Neural progenitor cell (in vitro differentiated cells): Measurements from ENCODE around the gene PBX3. TPM values are rescaled to one million over a fixed set of nuclear protein-coding genes. Genes with fewer than 3 reads are reported as not detected.

Experiments
- DNase-seq: peaks from one replicate; pipeline ENCODE4 v3.0.0-alpha.2; 2016; ENCODE audit warnings: low spot score
- H2AFZ ChIP-seq: fragments of 200-600 bp; sonication (generic); replicated peaks from 2 replicates; pipeline ENCODE4 v1.6.1; 2016; ENCODE audit warnings: antibody characterized with exemption
- H3F3A ChIP-seq: fragments of 200-600 bp; sonication (generic); 2 replicates; pipeline ENCODE4 v1.6.1; 2016; ENCODE audit warnings: antibody characterized with exemption, low read depth
- H3K27ac ChIP-seq: fragments of 200-600 bp; sonication (generic); 2 replicates; pipeline ENCODE4 v1.5.1; 2016; ENCODE audit warnings: mild to moderate bottlenecking
- H3K27me3 ChIP-seq: fragments of 200-600 bp; sonication (generic); 2 replicates; pipeline ENCODE4 v1.6.1; 2016; ENCODE audit warnings: mild to moderate bottlenecking, moderate library complexity
- H3K36me3 ChIP-seq: fragments of 200-600 bp; sonication (generic); 2 replicates; pipeline ENCODE4 v1.5.1; 2016
- H3K4me1 ChIP-seq: fragments of 200-600 bp; sonication (generic); 2 replicates; pipeline ENCODE4 v1.6.1; 2016; ENCODE audit warnings: mixed run types
- H3K4me2 ChIP-seq: fragments of 200-600 bp; sonication (generic); 2 replicates; pipeline ENCODE4 v1.6.1; 2016
- H3K4me3 ChIP-seq: fragments of 200-600 bp; sonication (generic); 2 replicates; pipeline ENCODE4 v1.5.1; 2016
- H3K79me2 ChIP-seq: fragments of 200-600 bp; sonication (generic); 2 replicates; pipeline ENCODE4 v1.6.1; 2016; ENCODE audit warnings: low read depth
- H3K9ac ChIP-seq: fragments of 200-600 bp; sonication (generic); 2 replicates; pipeline ENCODE4 v1.6.1; 2016
- H3K9me3 ChIP-seq: fragments of 200-600 bp; sonication (generic); 2 replicates; pipeline ENCODE4 v1.5.1; 2016; ENCODE audit warnings: low read depth
- H4K20me1 ChIP-seq: fragments of 200-600 bp; sonication (generic); 2 replicates; pipeline ENCODE4 v1.6.1; 2016; ENCODE audit warnings: low read depth
- H3K27ac Mint-ChIP-seq: 3 replicates; pipeline ENCODE4 v1.8.0; 2021; ENCODE audit warnings: mixed read lengths
- H3K27me3 Mint-ChIP-seq: 2 replicates; pipeline ENCODE4 v1.8.0; 2022; ENCODE audit warnings: low read depth, mild to moderate bottlenecking, inconsistent platforms, moderate library complexity, mixed read lengths; ENCODE audit not compliant: insufficient read depth
- H3K36me3 Mint-ChIP-seq: 3 replicates; pipeline ENCODE4 v1.8.0; 2021; ENCODE audit warnings: mixed read lengths
- H3K4me1 Mint-ChIP-seq: 3 replicates; pipeline ENCODE4 v1.8.0; 2021; ENCODE audit warnings: mixed read lengths
- H3K4me3 Mint-ChIP-seq: 3 replicates; pipeline ENCODE4 v1.8.0; 2021; ENCODE audit warnings: mild to moderate bottlenecking, moderate library complexity, mixed read lengths
- H3K9me3 Mint-ChIP-seq: 3 replicates; pipeline ENCODE4 v1.8.0; 2020; ENCODE audit warnings: mixed read lengths
- CTCF ChIP-seq: fragments of 200-600 bp; sonication (generic); IDR thresholded peaks from 2 replicates; pipeline ENCODE4 v1.5.1; 2017; ENCODE audit warnings: antibody characterized with exemption, mild to moderate bottlenecking
- EZH2 ChIP-seq: fragments of 200-600 bp; sonication (generic); IDR thresholded peaks from 2 replicates; pipeline ENCODE4 v1.6.1; 2017; ENCODE audit warnings: antibody characterized with exemption, mild to moderate bottlenecking, moderate library complexity
- EZH2phosphoT487 ChIP-seq: fragments of 200-600 bp; sonication (generic); IDR thresholded peaks from 2 replicates; pipeline ENCODE4 v1.6.1; 2017; ENCODE audit warnings: antibody characterized with exemption
- total RNA-seq: library from RNA; depleted of rRNA; stranded (reverse); fragments of >200 nt; gene quantifications from 2 replicates; pipeline ENCODE4 v1.2.3, GENCODE V29; 2015; ENCODE audit warnings: low replicate concordance

Gene PBX3
- total RNA-seq, 1 donor from 2014 or later: 99.5 TPM

DNA sequence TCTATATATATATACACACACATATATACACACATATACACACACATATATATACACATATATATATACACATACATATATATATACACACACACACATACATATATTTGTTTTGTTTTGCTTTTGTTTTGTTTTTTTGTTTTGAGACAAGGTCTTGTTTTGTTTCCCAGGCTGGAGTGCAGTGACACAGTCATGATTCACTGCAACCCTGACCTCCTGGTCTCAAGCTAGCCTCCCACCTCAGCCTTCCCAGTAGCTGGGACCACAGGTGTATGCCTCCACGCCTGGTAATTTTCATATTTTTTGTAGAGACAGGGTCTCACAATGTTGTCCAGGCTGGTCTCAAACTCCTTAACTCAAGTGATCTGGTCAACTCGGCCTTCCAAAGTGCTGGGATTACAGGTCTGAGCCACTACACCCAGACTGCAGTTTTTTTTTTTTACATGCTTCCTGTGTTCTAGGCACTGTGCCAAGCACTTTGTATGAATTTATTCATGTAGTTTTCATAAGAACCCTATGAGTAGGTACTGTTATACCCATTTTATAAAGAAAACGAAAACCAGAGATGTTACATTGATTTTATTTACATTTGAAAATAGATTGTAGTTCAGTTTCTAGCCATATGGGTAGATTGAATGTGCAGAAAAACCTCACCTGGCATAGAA is 120.7 kb downstream of the PBX3 start:
- Histone ChIP-seq H3K9me3 (no peaks in the 10 kb centered on the region), H3K79me2 (peaks cover 49% of the 10 kb centered on the region), H4K20me1 (peaks cover 12% of the 10 kb centered on the region), H3K9ac (no peak overlapping the region), H3K27me3 (no peaks in the 10 kb centered on the region), H3F3A (no peaks in the 10 kb centered on the region), H3K36me3 (no peaks in the 10 kb centered on the region), H3K4me3 (no peak overlapping the region), H3K4me1 (no peaks in the 10 kb centered on the region), H2AFZ (no peak overlapping the region), H3K27ac (no peak overlapping the region), H3K4me2 (no peak overlapping the region)
- TF ChIP-seq EZH2phosphoT487 (no peak), CTCF (no peak), EZH2 (no peak)
- H3K4me1 Mint-ChIP-seq: no peaks in the 10 kb centered on the region
- H3K9me3 Mint-ChIP-seq: no peaks in the 10 kb centered on the region
- no peaks in the 10 kb centered on the region for H3K36me3 Mint-ChIP-seq
- H3K27me3 Mint-ChIP-seq: no peaks in the 10 kb centered on the region
- H3K27ac Mint-ChIP-seq: no peak overlapping the region
- no peak overlapping the region for H3K4me3 Mint-ChIP-seq
- DNase-seq: no peak

- Histone ChIP-seq H3K27ac (no peak overlapping the region), H3K4me3 (no peak overlapping the region), H2AFZ (no peak overlapping the region), H3K4me1 (peaks cover 4% of the 10 kb centered on the region), H3K4me2 (no peak overlapping the region), H3F3A (peaks cover 3% of the 10 kb centered on the region), H3K79me2 (peaks cover 56% of the 10 kb centered on the region), H3K9me3 (no peaks in the 10 kb centered on the region), H3K9ac (no peak overlapping the region), H3K27me3 (no peaks in the 10 kb centered on the region), H3K36me3 (no peaks in the 10 kb centered on the region), H4K20me1 (peaks cover 49% of the 10 kb centered on the region)
- Mint-ChIP-seq H3K4me3 (no peak overlapping the region), H3K27me3 (no peaks in the 10 kb centered on the region), H3K27ac (no peak overlapping the region), H3K4me1 (peaks cover 24% of the 10 kb centered on the region), H3K36me3 (peaks cover 3% of the 10 kb centered on the region), H3K9me3 (no peaks in the 10 kb centered on the region)
- no peak for TF ChIP-seq CTCF
- TF ChIP-seq EZH2: no peak
- TF ChIP-seq EZH2phosphoT487: no peak
- DNase-seq: no peak
These were observed 131.0 kb downstream of the PBX3 start for GRCh38 chr9:125878164-125878631.

- no peak overlapping the region for H3K4me3 ChIP-seq
- H3K27me3 ChIP-seq: no peaks in the 10 kb centered on the region
- no peak overlapping the region for H3K9ac ChIP-seq
- H3K27ac ChIP-seq: no peak overlapping the region
- Mint-ChIP-seq H3K27me3 (no peaks in the 10 kb centered on the region), H3K4me3 (no peak overlapping the region), H3K36me3 (peaks cover 3% of the 10 kb centered on the region), H3K9me3 (no peaks in the 10 kb centered on the region), H3K27ac (no peak overlapping the region), H3K4me1 (peaks cover 48% of the 10 kb centered on the region)
- no peak overlapping the region for H2AFZ ChIP-seq
- no peaks in the 10 kb centered on the region for H3K9me3 ChIP-seq
- peaks cover 80% of the 10 kb centered on the region for H3K79me2 ChIP-seq
- peaks cover 14% of the 10 kb centered on the region for H3F3A ChIP-seq
- no peak for DNase-seq
- no peak overlapping the region for H3K4me2 ChIP-seq
- no peaks in the 10 kb centered on the region for H3K36me3 ChIP-seq
- H4K20me1 ChIP-seq: peaks cover 65% of the 10 kb centered on the region
- H3K4me1 ChIP-seq: peaks cover 18% of the 10 kb centered on the region
- TF ChIP-seq EZH2phosphoT487: no peak
- no peak for TF ChIP-seq CTCF
- TF ChIP-seq EZH2: no peak
These were observed 133.9 kb downstream of the PBX3 start for GRCh38 chr9:125881042-125881441.
